HL-60/S4 treated with retinoic acid at 250 ng/mL for 4 days and 3 days (cell line): ENCODE measurements around the gene PRR23E.

Source experiments
- in situ Hi-C: fragments of 300-500 bp; cut with MboI; formaldehyde crosslinking; loops from 2 replicates; pipeline ENCODE4 v1.7.0; 2022; ENCODE audit warnings: low sequenced_read_pairs

The PRR23E gene

DNA sequence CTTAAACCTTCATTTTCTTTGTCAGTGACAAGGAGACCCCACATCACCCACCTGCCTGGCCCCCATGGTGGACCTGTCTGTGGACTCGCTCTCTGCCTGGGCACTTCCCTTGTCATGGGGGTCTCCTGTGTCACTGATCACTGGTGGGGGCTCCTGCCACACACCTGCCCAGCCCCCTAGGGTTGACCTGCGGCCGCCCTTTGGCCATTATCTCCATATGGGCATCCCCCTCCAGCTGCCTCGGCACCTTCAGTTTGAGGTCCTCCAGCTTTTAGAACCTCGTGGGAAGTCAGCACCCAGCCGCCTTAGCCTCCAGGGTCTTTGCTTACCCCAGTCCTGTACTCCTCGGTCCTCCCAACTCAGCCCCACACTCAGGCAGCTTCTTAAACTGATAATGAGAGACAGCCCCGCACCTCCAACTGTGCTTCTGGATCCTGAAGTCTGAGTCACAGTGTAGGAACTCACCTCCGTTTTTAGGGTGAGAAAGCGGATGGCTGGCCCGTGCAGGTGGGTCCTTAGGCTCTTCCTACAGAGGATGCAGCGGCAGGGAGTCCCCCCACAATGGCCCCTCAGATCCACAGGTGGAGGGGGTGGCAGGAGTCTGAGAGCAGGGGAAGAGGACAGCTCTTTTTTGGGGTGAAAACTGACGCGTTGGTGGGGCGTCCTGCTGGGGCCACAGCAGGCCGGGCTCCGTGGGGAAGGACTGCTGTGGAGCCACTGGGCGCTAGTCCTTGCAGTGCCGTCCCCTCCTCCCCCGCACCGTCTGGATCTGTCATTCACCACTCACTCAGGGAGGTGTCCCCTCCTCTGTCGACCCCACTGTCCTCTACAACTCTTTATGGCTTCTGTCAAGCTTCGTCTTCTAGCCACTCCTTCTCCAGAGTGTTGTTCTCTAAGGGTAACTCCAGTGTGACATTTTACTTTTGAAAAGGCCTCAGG, 8.7 kb upstream of the PRR23E start:
- in situ Hi-C loops = no loop called here

DNA sequence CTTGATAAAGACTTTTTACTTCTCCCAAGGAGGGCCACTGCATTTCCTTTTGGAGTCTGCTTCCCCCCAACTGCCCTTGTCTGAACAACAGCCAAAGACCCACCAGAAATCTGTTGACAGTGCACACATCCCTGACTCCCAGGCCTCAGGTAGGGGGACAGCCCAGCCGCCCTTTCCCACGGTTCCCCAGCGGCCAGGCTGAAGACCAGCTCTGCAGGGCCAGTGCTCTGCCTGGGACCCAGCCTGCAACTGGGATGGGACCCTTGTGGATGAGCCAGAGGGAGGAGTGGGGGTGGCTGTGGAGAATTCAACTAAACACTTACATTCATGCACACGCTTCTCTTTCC, 8.1 kb upstream of the PRR23E start:
- in situ Hi-C loops = no loop called here

DNA sequence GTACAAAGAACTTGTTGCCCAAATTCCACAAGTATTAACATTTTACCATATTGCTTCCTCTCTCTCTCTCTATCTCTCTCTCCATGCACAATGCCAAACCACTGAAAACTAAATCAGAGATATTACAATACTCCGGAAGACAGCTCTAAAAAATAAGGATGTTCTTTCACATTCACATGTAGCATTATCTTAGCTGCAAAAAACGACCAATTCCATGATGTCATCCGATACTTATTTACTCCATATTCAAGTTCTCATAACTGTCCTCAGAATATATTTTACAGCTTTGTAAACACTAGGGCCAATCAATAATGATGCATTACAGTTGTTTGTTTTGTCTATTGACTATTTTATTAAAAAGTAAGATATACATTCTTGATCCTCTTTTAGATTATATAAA, 7.7 kb upstream of the PRR23E start:
- in situ Hi-C loops = no loop called here

DNA sequence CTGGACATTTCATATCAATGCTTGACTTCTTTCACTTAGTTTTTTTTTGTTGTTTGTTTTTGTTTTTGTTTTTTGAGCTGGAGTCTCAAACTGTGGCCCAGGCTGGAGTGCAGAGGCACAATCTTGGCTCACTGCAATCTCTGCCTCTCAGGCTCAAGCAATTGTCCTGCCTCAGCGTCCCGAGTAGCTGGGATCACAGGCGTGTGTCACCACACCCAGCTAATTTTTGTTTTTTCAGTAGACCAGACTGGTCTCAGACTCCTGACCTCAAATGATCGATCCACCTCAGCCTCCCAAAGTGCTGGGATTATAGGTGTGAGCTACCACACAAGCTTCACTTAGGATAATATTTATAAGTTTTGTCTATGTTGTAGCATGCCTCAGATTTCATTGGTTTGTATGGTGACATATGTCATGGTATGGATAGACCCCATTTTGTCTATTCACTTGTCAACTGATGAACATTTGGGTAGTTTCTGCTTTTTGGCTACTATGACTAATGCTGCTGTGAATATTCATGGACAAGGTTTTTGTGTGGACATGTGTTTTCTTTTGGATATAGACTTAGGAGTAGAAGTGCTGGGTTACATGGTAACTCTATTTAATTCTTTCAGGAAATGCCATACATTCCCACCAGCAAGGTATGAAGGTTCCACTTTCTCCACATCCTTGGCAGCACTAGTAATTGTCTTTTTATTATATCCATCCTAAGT, 6.8 kb upstream of the PRR23E start:
- in situ Hi-C loops = no loop called here

DNA sequence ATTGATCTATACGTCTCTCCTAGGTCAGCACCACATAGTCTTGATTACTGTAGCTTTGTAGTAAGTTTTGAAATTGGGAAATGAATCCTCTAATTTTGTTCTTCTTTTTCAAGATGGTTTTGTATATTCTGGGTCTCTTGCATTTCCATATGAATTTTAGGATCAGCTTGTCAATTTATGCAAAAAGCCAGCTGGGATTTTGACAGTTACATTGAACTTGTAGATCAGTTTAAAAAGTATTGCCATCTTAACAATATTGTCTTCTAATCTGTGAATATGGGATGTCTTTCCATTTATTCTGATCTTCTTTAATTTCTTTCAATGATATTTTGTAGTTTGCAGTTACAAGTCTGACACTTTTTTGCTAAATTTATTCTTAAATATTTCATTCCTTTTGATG, 5.6 kb upstream of the PRR23E start:
- in situ Hi-C loops = no loop called here

DNA sequence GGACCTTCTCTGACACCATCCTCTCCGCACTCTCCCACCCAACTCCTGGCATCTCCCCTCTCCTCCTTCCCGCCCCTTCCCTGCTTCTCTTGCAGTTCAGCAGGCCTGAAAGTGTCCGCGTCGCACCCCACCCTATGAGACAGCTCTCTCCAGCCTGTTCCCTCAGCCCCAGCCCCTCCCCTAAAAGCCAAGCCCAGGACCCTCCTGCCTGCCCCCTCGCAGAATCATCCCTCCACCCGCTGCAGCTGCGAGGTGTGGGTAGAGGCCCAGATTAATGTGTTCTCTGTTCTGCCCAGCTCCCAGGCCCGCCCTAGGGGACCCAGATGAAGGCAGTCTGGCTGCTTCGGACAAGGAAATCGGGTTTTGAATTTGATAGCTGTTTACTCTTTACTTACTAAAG, 410 bp downstream of the PRR23E start:
- in situ Hi-C loops = no loop called here

DNA sequence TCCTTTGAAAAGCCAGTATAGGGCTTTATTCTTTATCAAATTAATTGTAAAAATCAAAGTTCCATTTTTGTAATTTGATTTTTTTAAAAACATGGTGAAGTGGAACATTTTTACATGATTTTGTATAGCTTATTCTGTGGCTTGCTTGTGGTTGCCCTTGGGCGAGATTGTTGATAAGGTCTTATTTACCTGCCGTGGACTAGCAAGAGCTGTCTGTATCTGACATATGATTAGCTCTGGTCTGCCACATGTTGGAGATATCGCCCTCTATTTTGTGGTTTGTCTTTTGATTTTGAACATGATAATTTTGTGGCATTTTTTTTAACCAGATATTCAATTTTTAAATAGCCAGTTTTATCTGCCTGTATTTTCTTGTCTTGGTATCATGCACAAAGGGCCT, 844 bp downstream of the PRR23E start:
- in situ Hi-C loops = no loop called here

DNA sequence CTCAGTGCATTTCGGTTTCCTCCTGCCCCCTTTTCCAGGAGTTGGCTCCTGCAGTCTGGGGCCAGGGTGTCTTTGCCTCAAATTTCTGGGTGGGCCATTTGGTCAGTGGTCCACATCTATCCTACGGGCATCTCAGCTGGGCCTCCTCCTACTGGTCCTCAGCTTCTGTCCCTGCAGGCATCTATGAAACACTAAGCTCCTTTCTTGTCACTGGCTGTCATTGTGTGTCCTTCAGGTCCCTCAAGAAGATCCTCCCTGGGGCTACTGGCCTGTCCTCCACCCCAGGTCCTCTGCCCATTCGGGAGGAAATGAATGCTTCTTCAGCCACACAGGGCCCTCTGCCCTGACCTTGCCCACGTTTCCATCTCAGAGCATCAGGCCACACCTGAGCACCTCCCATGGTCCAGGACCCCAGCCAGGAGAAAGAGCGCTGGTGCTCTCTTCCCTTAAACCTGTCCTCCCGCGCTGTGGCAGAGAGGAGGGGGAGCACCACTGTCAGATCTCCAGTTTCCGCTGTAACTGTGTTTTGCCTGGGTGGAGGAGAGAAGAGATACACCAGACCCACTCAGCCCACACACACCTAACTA, 1.8 kb downstream of the PRR23E start:
- in situ Hi-C loops = no loop called here

DNA sequence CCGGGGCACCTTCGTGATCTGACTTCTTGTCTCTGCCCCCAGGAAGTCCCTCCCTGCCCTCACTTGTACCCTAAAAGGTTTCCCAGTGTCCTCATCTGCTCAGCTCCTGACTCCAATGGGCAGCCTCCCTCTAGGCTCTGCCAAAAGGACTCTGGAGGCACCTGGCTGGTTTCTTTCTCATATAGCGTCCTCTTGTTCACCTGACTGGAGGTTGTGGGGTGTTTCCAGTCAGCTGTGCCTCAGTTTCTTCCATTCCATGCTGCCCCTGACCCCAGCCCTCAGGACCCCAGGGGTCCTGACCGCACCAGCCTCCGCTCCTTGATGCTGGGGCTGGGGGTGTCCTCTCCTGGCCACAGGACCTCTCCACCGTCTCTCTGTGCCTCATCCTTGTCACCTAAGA, 2.5 kb downstream of the PRR23E start:
- in situ Hi-C loops = no loop called here

DNA sequence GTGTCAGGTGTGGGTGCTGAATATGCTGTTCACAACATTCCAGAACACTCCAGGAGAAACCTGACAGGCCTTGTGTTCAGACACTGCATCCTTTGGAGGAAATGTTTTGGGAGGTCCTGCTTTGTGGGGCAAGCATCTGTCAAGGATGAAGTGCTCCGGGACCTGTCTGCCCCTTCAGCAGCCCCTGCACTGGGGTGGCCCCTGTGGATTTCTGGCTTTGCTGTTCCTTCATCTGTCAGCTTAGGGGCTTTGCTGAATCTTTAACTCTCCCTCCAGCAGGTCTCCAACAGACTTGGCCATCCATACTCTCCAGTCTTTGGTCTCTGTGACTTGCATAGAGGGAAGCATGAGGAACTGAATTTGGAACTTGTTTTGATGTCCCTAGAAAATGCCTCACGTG, 3.1 kb downstream of the PRR23E start:
- in situ Hi-C loops = no loop called here

DNA sequence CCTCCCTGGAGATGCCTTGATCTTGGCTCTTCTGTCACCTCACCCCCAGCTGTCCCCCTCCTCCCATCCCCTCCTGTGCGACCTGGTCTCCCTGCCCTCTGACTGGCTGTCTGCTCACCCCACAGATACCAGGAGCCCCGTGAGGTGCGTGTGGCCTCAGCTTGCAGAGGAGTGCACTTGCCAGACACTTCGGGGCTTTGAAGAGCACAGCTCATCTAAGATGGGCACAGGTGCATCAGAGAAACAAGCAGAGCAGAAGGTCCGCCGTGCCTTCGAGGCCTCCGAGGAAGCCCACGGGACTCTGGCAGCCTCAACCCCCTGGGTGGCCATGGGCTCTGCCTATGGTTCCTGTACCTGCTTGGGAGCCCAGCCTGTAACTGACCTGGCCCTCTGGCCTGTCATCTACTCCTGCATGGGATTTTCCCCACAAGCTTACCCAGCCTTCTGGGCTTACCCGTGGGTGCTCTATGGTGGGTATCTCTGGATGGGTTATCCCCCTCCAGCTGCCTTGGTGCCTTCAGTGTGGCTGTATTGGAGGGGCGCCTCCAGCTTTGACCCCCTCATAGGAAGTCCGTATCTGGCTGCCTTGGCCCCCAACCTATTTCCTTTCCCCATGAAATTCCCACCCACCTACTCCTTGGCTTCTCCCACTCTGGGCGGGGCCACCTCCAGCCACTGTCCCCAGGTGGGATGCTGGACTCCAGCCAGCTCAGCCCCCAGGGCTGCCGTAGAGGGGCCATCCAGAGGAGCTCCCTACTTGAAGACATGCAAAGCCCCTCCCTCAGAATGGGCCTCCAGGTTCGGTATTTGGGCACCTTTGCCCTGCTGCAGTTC, 3.8 kb downstream of the PRR23E start:
- in situ Hi-C loops = no loop called here

DNA sequence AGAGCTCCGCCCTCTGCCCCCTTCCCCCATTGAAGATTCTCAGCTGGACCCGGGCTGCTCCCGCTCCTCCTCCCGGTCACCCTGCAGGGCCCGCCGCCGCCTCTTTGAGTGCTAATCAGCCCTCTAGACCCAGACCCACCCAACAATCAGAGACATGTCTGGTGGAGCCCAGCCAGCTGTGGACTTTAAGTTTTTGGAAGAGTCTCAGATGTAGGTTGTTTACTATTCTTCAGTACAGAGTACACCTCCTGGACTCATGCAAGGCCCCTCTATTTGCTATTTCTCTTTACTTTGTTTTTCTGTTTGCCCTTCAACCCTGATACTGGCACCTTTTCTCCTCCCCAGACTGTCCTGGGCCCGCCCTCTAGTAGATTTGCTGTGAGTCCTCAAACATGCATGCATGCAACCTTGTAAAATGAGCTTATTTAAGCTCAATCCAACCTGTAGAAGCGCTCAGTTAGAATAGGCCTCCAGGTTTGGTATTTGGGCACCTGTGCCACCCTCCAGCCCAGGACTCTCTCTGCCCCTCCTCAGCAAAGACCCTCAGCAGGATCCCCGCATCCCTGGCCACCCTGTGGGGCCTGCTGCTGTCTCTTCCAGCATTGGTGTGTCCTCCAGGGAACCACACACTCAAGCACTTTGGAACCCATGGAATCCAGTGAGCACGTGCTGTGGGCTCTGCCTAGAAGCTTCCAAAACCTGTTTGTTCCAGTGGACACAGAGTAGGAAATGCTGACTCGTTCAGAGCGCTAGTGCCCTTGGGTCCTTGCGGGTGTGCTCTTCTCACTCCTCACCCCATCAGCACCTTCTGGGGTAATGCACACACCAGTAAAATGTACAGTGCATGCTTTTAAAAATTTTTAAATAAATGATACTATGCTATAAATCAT, 4.6 kb downstream of the PRR23E start:
- in situ Hi-C loops = no loop called here

DNA sequence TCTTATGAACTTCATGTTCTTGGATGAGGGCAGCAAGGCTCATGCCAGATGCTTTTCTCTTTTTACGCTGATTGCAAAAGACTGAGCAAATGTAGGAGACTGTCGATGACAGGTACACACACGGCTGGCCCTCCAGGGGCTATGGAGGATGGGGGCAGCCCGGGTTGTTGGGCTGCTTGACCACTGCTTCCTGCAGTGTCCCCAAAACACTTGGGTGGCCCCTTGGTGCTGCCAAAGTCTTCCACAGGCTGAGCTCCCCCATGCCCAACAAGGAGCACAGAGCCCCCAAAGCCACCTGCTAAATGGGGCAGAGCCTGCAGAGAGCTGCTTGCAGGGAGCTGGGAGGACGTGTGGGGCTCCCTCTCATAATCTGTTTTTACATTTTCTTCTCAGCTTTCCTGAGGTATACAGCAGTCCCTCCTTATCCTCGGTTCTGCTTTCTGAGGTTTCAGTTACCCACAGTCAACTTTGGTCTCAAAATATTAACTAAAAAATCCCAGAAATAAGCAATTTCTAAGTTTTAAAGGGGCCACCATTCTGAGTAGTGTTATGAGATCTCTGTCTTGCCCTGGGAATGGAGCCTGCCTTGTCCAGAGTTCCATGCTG, 7.3 kb downstream of the PRR23E start:
- in situ Hi-C loops = no loop called here

DNA sequence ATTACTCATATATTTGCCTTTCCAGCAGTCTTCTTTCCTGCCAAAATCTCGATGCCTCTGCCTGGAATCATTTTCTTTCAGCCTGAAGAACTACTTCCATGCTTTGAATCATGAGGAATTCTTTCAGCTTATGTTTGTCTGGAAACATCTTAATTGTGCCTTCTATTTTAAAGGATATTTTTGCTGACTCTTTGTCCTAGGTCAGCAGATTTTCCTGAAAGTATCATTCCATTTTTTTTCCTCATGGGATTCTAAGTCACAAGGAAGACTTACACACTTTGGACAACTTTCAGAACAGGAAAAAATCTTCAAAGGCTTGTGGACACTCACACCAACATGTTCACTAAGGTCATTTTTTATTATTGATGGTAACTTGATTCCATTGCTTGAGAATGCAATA, 10.1 kb downstream of the PRR23E start:
- in situ Hi-C loops = no loop called here

DNA sequence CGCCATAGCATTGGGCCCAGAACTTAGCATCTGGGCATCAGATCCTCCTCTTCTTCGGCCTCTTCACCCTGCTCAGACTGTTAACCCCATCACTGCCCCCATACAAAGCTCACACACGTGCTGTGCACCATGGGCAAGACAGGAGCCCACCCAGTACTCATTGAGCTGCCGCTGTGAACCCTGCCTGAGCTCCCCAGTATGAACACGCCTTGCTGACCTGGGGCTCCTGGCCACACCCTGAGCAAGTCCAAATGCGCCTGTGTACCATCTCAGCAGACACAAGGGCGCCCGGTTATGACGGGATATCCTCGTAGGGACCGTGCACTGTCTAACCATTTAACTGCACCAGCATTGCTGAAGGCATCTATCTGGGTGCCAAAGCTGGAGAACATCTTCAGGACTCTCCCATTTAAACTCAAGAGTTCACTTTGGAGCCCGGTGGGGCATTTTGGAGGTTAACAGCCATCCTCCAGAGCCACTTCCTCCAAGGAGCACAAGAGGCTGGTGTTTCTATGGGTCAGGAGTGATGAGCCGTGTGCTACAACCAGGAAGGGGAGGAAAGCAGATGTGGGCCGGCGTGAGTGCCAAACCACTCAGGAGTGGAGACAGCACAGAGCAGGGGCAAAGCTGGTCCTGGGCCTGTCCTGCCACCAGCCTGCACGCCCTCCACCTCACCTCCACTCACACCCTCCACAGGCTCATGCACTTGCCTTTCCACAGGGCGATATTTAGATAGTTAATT, 12.1 kb downstream of the PRR23E start:
- in situ Hi-C loops = no loop called here

DNA sequence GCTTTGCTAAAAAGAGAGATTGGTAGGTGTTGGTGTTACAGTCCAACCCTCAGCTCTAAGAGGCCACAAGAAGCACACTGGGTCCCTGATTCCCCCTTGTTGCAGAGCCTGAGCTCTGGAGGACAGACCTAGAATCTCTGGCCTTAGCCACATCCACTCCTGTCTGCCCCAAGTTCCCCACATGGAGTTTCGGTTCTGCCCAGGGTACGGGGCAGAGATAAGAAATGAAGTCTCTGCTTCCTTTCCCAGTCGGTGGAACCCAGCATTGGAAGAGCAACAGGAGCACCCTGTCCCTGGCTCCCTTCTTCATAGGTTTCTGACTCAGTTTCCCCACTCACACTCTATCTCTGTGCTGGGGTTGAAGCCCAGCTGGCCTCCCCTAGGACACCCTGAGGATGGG, 13.2 kb downstream of the PRR23E start:
- in situ Hi-C loops = no loop called here

DNA sequence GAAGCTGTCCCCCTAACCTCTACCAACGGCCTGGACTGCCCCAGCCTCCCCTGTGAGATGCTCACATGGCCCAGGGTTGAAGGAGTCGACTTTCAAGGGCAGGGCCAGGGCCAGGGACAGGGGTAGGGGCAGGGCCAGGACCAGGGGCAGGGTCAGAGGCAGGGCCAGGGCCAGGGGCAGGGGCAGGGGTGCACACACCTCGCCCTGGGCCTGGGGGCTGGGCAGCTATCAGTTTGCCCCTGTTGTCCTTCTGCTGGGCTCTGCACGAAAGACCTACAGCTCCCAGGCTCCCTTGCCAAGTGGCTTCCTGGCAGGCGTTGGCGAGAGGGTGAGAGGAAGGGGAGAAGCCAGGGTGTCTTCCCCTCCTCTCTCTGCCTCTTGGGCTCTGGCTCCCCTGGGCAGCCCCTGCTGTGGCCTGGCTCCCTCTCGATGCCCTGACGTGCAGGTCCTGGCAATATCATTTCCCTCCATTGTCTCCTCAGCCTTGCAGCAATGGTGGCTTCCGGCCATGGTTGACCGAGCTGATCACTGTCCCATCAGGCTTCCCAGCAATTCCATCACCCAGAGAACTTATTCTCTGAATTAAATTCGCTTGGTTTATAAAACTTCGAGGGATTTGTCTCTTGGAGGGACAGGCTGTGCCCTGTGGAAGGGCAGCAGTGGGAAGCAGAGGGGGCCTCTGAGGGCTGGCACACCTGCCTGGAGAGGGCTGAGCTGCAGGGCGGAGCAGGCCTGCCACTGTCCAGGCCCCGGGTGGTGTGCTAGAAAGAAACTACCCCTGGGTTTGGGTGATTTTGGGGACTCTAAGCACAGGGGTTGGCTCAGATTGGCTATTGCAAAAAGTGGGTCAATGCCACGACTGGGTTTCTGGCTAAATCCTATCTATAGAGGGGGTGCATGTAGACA, 13.9 kb downstream of the PRR23E start:
- in situ Hi-C loops = no loop called here
